ENCODE data around the gene SUB1.
"Not testable (repeated sequence)": the region's sequence is repeated elsewhere in the genome, so short reads cannot be mapped to it uniquely, and the experiment has no call there.

SUB1 gene

GRCh38 chr5:32565145-32565544, 20.2 kb upstream of the SUB1 start:
- in situ Hi-C loops (cut with MboI; ENCODE audit: low sequenced_read_pairs), result no loop called here

GRCh38 chr5:32566319-32567111, 18.8 kb upstream of the SUB1 start:
- in situ Hi-C loops (cut with MboI; ENCODE audit: low sequenced_read_pairs), result no loop called here

GRCh38 chr5:32571128-32571527, 14.2 kb upstream of the SUB1 start:
- in situ Hi-C loops (cut with MboI; ENCODE audit: low sequenced_read_pairs), result no loop called here

- in situ Hi-C loops (cut with MboI; ENCODE audit: low sequenced_read_pairs), result no loop called here
Observed at GRCh38 chr5:32572778-32573480, 12.4 kb upstream of the SUB1 start.

GRCh38 chr5:32573481-32573854, 11.9 kb upstream of the SUB1 start:
- in situ Hi-C loops (cut with MboI; ENCODE audit: low sequenced_read_pairs), result not testable (repeated sequence)

- in situ Hi-C loops (cut with MboI; ENCODE audit: low sequenced_read_pairs), result no loop called here
Observed at GRCh38 chr5:32574540-32575175, 10.7 kb upstream of the SUB1 start.

GRCh38 chr5:32578363-32578762, 7.0 kb upstream of the SUB1 start:
- in situ Hi-C loops (cut with MboI; ENCODE audit: low sequenced_read_pairs), result no loop called here

GRCh38 chr5:32578764-32579163, 6.6 kb upstream of the SUB1 start:
- in situ Hi-C loops (cut with MboI; ENCODE audit: low sequenced_read_pairs), result no loop called here

- in situ Hi-C loops (cut with MboI; ENCODE audit: low sequenced_read_pairs), result no loop called here
Observed at GRCh38 chr5:32581010-32581785, 4.2 kb upstream of the SUB1 start.

- in situ Hi-C loops (cut with MboI; ENCODE audit: low sequenced_read_pairs), result no loop called here
Observed at GRCh38 chr5:32583582-32584232, 1.6 kb upstream of the SUB1 start.

- in situ Hi-C loops (cut with MboI; ENCODE audit: low sequenced_read_pairs), result no loop called here
Observed at GRCh38 chr5:32584646-32585045, 711 bp upstream of the SUB1 start.

- in situ Hi-C loops (cut with MboI; ENCODE audit: low sequenced_read_pairs), result no loop called here
Observed at GRCh38 chr5:32585122-32585445, 273 bp upstream of the SUB1 start.

- in situ Hi-C loops (cut with MboI; ENCODE audit: low sequenced_read_pairs), result no loop called here
Observed at GRCh38 chr5:32586276-32586599, 881 bp downstream of the SUB1 start.

- in situ Hi-C loops (cut with MboI; ENCODE audit: low sequenced_read_pairs), result no loop called here
Observed at GRCh38 chr5:32587067-32587551, 1.8 kb downstream of the SUB1 start.

GRCh38 chr5:32589416-32589815, 4.1 kb downstream of the SUB1 start:
- in situ Hi-C loops (cut with MboI; ENCODE audit: low sequenced_read_pairs), result no loop called here

- in situ Hi-C loops (cut with MboI; ENCODE audit: low sequenced_read_pairs), result loop anchor here (10.0 kb wide), 1 partner anchor 105 kb away; no protein-coding TSS in a partner anchor
Observed at GRCh38 chr5:32589942-32590869, 4.8 kb downstream of the SUB1 start.

- in situ Hi-C loops (cut with MboI; ENCODE audit: low sequenced_read_pairs), result loop anchor here (10.0 kb wide), 1 partner anchor 110 kb away; no protein-coding TSS in a partner anchor
Observed at GRCh38 chr5:32595118-32595517, 9.8 kb downstream of the SUB1 start.

GRCh38 chr5:32597041-32597629, 11.8 kb downstream of the SUB1 start:
- in situ Hi-C loops (cut with MboI; ENCODE audit: low sequenced_read_pairs), result loop anchor here (10.0 kb wide), 1 partner anchor 112 kb away; no protein-coding TSS in a partner anchor
